HEK293 (cell line): ENCODE measurements around the gene PEPD.

Source experiments
- CTCF ChIP-seq: fragments of 450-650 bp; formaldehyde crosslinking; IDR thresholded peaks from 2 replicates; pipeline ENCODE4 v1.5.1; 2016; ENCODE audit warnings: missing biosample characterization, missing genetic modification characterization
- HOXA7 ChIP-seq: sonication (generic); formaldehyde crosslinking; IDR thresholded peaks from 2 replicates; pipeline ENCODE4 v1.8.1; 2022; ENCODE audit warnings: missing genetic modification reagents, borderline replicate concordance
- KLF1 ChIP-seq: fragments of 450-650 bp; formaldehyde crosslinking; IDR thresholded peaks from 2 replicates; pipeline ENCODE4 v1.5.1; 2016; ENCODE audit warnings: missing biosample characterization, missing genetic modification characterization
- MEIS1 ChIP-seq: sonication (generic); formaldehyde crosslinking; IDR thresholded peaks from 2 replicates; pipeline ENCODE4 v1.8.1; 2022; ENCODE audit warnings: missing genetic modification reagents, mild to moderate bottlenecking, borderline replicate concordance
- TCF7L2 ChIP-seq: IDR thresholded peaks from 2 replicates; pipeline ENCODE4 v1.6.1; 2011; ENCODE audit warnings: low read depth, mild to moderate bottlenecking, inconsistent platforms, low read length, moderate library complexity, borderline replicate concordance
- TRIM28 ChIP-seq: IDR thresholded peaks from 2 replicates; pipeline ENCODE4 v1.6.1; 2011; ENCODE audit warnings: low read length, control low read depth, borderline replicate concordance
- YY1 ChIP-seq: fragments of 450-650 bp; formaldehyde crosslinking; IDR thresholded peaks from 2 replicates; pipeline ENCODE4 v1.5.1; 2018; ENCODE audit warnings: missing biosample characterization, missing genetic modification characterization
- ZBTB7A ChIP-seq: fragments of 450-650 bp; formaldehyde crosslinking; IDR thresholded peaks from 2 replicates; pipeline ENCODE4 v1.5.1; 2016; ENCODE audit warnings: low read depth, missing biosample characterization, missing genetic modification characterization
- ZFP37 ChIP-seq: fragments of 450-650 bp; formaldehyde crosslinking; IDR thresholded peaks from 2 replicates; pipeline ENCODE4 v1.5.1; 2016; ENCODE audit warnings: missing biosample characterization, missing genetic modification characterization
- ZNF121 ChIP-seq: fragments of 450-650 bp; formaldehyde crosslinking; IDR thresholded peaks from 2 replicates; pipeline ENCODE4 v1.5.1; 2016; ENCODE audit warnings: missing biosample characterization, missing genetic modification characterization
- ZNF311 ChIP-seq: fragments of 450-650 bp; formaldehyde crosslinking; IDR thresholded peaks from 2 replicates; pipeline ENCODE4 v1.5.1; 2017; ENCODE audit warnings: missing biosample characterization, missing genetic modification characterization, borderline replicate concordance
- ZNF510 ChIP-seq: fragments of 450-650 bp; formaldehyde crosslinking; IDR thresholded peaks from 2 replicates; pipeline ENCODE4 v1.5.1; 2018; ENCODE audit warnings: mild to moderate bottlenecking, missing genetic modification characterization, missing biosample characterization; ENCODE audit not compliant: insufficient replicate concordance
- ZNF621 ChIP-seq: fragments of 450-650 bp; formaldehyde crosslinking; IDR thresholded peaks from 2 replicates; pipeline ENCODE4 v1.5.1; 2017; ENCODE audit warnings: missing biosample characterization, missing genetic modification characterization
- TF ChIP-seq, protein P1 (sequence below): IDR thresholded peaks from 2 replicates; pipeline ENCODE4 v1.6.1; 2011; ENCODE audit warnings: mild to moderate bottlenecking, low read depth, low read length, borderline replicate concordance

GRCh38 chr19:33506498-33506897 is 15.1 kb downstream of the PEPD start:
- TF ChIP-seq MEIS1 (CRISPR knock-in tag), result no peak
- no peak for TF ChIP-seq TCF7L2
- TF ChIP-seq CTCF (tag by site-specific recombination), result no peak
- TF ChIP-seq ZNF311 (tag by site-specific recombination), result peak; percentile 92
- TF ChIP-seq ZNF621 (tag by site-specific recombination), result peak; percentile 83
- TF ChIP-seq ZNF121 (tag by site-specific recombination), result no peak
- no peak for TF ChIP-seq ZFP37 (tag by site-specific recombination)
- TF ChIP-seq YY1 (tag by site-specific recombination), result no peak
- TF ChIP-seq, protein P1, sequence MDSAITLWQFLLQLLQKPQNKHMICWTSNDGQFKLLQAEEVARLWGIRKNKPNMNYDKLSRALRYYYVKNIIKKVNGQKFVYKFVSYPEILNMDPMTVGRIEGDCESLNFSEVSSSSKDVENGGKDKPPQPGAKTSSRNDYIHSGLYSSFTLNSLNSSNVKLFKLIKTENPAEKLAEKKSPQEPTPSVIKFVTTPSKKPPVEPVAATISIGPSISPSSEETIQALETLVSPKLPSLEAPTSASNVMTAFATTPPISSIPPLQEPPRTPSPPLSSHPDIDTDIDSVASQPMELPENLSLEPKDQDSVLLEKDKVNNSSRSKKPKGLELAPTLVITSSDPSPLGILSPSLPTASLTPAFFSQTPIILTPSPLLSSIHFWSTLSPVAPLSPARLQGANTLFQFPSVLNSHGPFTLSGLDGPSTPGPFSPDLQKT, result no peak
- TF ChIP-seq ZBTB7A (tag by site-specific recombination), result no peak
- no peak for TF ChIP-seq HOXA7 (CRISPR knock-in tag)
- no peak for TF ChIP-seq KLF1 (tag by site-specific recombination)
- no peak for TF ChIP-seq ZNF510
- no peak for TF ChIP-seq TRIM28
